ENCODE measurements around the gene ADAM12.

DNA sequence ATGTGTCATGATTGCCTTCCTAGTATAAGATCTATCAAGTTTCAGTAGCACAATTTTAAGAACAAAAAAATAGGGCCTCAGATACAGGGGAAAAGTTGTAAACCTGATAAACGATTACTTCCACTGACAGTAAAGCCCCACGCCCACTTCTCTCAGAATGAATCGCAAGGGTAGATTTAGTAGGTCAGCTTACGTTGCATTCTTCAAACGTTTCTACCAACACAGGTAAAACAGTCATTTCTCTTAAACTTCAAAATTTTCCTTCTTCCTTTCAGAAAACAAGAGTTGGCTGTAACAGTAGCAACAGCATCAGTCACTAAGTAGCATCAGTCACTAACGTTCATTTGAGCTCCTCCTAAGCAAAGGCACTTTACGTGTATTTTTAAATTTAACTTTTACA lies 221.5 kb downstream of the ADAM12 start:
- no peak for TF ChIP-seq POLR2A (IDR thresholded peaks at IDR 0.05)
- TF ChIP-seq, protein P1, sequence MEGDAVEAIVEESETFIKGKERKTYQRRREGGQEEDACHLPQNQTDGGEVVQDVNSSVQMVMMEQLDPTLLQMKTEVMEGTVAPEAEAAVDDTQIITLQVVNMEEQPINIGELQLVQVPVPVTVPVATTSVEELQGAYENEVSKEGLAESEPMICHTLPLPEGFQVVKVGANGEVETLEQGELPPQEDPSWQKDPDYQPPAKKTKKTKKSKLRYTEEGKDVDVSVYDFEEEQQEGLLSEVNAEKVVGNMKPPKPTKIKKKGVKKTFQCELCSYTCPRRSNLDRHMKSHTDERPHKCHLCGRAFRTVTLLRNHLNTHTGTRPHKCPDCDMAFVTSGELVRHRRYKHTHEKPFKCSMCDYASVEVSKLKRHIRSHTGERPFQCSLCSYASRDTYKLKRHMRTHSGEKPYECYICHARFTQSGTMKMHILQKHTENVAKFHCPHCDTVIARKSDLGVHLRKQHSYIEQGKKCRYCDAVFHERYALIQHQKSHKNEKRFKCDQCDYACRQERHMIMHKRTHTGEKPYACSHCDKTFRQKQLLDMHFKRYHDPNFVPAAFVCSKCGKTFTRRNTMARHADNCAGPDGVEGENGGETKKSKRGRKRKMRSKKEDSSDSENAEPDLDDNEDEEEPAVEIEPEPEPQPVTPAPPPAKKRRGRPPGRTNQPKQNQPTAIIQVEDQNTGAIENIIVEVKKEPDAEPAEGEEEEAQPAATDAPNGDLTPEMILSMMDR (IDR thresholded peaks at IDR 0.05) = no peak
- TF ChIP-seq EP300 (IDR thresholded peaks at IDR 0.05) = no peak
- TF ChIP-seq POLR2AphosphoS5 (IDR thresholded peaks at IDR 0.05) = no peak

All from sigmoid colon (tissue), 4 donors.